GM21526 (cell line): ENCODE data around the gene CEMIP.

ENCODE experiments used
- ATAC-seq: cut with Tn5 transposase; IDR thresholded peaks from one replicate; pipeline ENCODE4 v1.9.1; 2021; ENCODE audit warnings: moderate library complexity; ENCODE audit not compliant: unreplicated experiment, low FRiP score

Gene CEMIP

DNA sequence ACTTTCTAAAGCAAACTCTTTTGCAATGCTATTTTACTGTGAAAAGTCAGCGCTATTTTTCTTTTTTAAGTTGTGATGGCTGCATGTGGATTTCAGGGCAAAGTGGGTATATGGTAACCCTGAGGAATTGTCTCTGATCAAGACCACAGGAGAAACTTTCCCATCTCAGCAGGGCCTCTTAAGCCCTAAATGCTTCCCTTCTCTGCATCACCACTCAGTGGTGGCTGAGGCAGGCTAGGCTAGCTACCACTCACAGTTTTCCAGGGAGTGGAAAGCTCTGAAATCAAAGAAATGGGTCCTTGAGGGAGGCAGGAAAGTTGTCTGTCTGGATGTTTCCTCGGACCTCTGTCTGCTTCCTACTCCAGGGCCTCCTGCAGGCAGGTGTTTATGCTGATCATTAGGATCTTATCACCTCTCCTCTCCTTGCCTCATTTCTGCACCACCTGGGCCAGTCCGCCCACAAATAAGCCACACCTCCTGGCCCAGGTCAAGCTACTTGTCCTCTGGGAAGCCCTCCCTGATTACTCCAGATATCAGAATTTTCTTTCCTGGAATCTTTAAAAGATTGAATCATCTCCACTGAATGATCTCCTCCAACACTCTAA lies 37.0 kb downstream of the CEMIP start:
- ATAC-seq = no peak

GRCh38 chr15:80816936-80817335 lies 37.8 kb downstream of the CEMIP start:
- ATAC-seq = no peak

GRCh38 chr15:80817901-80818300 lies 38.7 kb downstream of the CEMIP start:
- no peak for ATAC-seq

DNA sequence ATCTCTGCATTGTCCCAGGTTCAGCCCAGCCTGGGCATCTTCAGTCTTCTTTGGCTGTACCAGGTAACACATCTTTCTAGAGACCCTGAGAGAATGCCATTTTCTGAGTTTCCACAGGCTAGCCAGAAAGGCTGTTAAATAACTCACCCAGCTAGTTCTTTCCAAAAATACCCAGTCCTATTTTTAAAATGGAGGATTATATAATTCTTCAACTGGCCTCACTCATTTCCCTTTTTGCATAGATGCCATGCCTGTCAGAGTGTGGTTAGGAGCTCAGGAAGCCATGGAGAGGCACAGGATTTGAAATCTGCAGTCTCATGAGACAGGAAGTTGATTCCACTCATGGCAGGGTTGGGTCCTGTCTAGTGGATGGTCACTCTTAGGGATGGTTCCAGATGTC lies 39.8 kb downstream of the CEMIP start:
- no peak for ATAC-seq

DNA sequence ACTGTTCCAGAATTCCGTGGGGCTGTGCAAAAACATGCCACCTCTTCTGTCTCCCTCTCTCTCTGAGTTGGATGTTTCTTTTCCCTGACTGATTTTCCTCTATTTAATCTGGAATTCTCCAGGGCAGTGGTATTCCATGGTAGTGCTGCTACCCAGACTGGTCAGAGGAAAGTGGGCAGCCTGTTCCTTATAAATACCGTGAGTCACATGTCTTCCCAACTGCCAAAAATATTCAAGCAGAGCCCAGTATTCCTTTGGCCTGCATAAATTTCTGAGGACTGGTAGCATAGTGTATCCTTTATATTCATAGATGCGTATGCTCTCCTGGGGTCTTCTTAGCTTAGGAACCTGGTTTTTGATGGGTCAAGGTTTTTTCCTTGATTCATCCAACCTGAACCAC lies 40.9 kb downstream of the CEMIP start:
- no peak for ATAC-seq

DNA sequence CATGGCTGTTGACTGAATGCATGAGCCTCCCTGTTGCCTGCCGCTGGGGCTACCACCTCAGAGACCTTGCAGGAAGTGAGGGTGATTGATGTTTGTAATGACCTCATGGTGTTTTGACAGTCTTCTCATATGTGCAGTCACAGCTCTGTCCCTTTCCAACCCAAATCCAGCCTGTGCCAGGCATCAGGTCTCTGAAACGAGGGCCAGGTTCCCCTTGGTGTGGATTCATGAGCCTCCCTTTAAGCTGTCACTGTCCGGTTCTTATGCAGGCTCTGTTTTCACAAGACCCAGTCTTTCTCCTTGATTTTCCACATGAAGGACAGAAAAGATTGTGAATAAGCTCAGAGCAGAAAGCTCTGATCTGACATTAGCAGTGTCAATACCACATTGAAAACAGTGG lies 43.1 kb downstream of the CEMIP start:
- no peak for ATAC-seq

DNA sequence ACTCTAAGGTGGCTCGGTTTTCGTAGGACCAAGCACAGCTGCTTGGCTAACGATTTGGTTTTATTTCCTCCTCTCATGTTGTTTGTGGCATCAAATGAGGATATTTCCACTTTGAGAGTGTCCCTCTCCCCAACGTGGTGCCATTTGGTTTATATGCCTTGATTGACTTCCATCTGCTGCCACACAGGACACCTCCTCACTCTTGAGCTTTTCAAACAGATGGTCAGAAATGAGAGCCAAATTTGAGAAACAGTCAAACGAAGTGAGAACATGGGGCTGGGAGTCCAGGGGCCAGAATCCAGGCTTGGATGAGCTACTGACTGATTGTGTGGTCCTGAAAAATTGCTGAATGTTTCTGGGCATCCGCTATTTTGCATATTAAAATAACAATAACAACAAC lies 43.5 kb downstream of the CEMIP start:
- ATAC-seq = no peak

DNA sequence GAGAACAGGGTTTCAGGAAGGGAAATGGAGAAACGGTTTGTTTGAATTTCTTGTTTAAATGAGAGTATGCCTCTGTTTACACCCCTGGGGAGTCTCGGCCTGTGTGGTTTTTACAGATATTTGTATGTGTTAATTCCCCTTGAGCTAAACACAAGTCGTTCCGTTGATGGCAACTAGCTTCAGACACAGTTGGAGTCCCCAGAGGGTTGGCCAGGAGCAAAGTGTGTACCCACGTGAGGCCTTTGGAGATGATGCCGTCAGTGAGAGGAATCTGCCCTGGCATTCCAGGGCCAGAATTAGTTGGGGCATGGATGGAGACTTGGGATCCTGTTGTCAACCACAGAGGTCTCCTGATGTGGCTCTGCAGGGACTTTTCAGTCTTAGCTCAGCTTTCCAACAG lies 44.0 kb downstream of the CEMIP start:
- ATAC-seq = no peak

DNA sequence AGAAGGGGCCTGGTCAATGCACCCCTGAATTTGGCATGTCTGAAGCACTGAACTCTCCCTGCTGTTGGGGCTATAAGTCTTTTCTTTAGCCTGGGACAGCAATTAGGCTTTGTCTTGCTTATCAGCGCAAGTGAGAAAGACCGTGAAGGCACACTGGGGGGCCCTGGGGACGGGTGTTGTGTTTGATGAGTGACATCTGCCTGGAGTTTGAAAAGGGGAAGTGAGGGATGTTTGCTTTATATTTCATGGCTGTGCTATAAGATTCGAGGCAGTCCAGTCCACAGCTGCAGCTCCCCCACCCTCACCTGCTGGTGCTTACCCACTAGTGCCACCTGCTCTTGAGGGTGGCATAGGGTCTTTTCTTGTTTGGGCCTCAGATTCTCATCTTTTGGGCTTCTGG lies 44.8 kb downstream of the CEMIP start:
- ATAC-seq = no peak

- no peak for ATAC-seq
Observed at GRCh38 chr15:80825361-80826030, 46.3 kb downstream of the CEMIP start.

GRCh38 chr15:80828796-80829195 lies 49.6 kb downstream of the CEMIP start:
- ATAC-seq = no peak

GRCh38 chr15:80830677-80831076 lies 51.5 kb downstream of the CEMIP start:
- no peak for ATAC-seq

DNA sequence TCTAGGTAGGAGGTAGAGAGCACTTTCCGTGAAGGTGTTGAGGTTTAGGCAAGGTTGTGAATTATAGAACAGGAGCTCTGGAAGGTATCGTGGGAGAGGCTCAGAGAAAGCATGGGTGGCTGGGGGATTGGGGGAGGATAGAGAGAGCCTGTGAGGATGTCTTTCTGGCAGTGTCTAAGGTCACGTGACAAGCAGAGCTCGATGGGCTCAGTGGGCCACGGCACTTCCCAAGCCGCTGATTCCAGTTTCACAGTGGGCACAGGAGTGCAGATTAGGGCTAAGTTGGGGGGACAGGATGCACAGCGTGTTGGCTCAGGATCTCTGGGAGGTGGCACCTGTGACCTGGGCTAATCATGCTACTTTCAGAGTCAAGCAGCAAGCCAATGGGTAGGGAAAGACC lies 52.0 kb downstream of the CEMIP start:
- no peak for ATAC-seq

DNA sequence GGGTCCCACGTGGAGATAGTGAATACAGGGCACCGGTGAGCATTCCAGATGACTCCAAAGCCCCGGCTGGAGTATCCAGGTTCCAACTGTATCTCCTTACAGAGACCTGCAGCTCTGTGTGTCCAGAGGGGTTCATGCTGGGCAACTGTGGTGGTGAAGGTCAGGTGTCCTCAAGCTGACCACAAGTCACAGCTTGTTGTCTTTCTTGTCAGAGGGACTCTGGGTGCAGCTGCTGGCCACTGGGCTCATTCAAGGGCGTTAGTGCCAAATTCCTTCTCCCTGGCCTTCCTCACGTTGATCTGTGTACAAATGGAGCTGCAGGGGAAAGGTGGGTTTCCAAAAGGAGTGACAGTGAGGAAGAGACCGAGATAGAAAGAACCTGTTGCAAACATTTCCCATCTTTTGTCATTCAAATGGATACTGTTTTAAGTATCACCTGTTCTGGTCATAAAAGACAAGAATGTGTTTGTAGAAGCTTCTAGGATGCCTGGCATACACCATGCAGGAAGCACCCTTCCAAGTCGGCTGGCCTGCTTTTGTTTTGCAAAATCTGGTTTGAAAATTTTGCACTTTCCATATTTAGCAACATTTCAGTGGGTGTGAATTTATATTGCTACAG lies 52.5 kb downstream of the CEMIP start:
- no peak for ATAC-seq

DNA sequence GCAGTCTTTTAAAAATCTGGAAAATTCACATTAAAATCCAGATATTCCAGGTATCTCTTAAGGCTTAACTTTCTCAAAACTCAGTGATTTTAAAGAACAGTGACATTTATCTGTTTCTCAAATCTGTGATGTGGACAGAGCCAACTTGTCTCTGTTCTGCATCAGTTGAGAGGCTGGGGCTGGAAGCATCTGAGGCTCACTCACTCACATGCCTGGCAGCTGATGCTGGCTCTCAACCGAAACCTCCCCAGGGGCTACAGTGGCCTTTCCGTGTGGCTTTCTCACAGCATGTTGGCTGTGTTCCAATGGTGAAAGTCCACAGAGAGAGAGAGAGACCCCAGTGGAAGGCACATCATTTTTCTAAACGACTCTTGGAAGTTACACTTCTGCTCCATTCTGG lies 53.5 kb downstream of the CEMIP start:
- ATAC-seq = no peak

GRCh38 chr15:80834402-80834801 lies 55.2 kb downstream of the CEMIP start:
- no peak for ATAC-seq

GRCh38 chr15:80834906-80835305 lies 55.7 kb downstream of the CEMIP start:
- ATAC-seq = no peak

DNA sequence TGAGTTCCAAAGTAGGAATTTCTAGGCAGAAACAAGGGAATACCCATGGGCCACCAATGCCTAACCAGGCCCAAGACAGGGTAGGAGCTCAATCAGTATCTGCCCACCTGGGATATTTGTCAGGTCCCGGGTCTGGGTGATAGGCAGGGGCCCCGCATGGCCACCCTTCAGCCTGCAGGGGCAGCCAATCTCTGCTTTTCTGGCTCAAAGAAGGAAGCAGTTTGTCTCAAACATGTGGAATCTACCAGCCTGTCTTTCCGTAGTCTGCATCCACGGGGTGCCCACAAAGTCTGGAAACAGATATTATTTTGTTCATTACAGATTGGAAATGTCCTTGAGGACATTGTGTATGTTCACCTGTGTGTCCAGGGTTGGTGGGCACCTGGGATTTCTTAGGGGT lies 56.2 kb downstream of the CEMIP start:
- no peak for ATAC-seq

- no peak for ATAC-seq
Observed at GRCh38 chr15:80836223-80836622, 57.1 kb downstream of the CEMIP start.

GRCh38 chr15:80837006-80837405 lies 57.8 kb downstream of the CEMIP start:
- no peak for ATAC-seq

DNA sequence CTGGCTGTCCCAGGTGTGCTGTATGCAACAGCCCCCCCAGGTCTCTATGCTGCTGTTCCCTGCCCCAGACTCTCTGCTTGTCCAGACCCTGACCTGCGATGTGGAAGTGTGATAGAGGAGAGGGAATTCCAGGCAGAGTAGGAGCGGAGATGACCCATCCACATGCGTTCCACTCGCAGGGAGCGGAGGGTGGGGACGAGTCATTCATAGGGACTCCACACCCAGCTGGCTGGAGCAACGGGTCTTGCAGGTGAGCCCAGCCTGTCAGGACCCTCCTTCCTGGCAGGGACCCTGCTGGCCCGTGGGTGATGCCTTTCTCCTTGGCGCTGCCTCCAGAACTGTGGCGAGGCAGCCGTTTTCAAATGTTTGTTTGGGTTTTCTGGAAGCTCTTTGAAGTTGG lies 58.8 kb downstream of the CEMIP start:
- ATAC-seq = no peak

GRCh38 chr15:80838666-80839065 lies 59.5 kb downstream of the CEMIP start:
- ATAC-seq = no peak
